ENCODE data around the gene NR4A1. TPM values are rescaled to one million over a fixed set of nuclear protein-coding genes. Genes with fewer than 3 reads are reported as not detected.

The NR4A1 gene
- total RNA-seq, 1 donor from 2014 or later, result 1.0 TPM

- DNase-seq (ENCODE audit: low spot score), result no peak
- Mint-ChIP-seq H3K4me3 (ENCODE audit: unreplicated experiment) (no peak overlapping the region), H3K9me3 (ENCODE audit: unreplicated experiment) (no peaks in the 10 kb centered on the region), H3K27ac (ENCODE audit: unreplicated experiment) (no peak overlapping the region), H3K4me1 (ENCODE audit: unreplicated experiment) (peaks cover 11% of the 10 kb centered on the region), H3K27me3 (ENCODE audit: unreplicated experiment) (peaks cover 4% of the 10 kb centered on the region), H3K36me3 (ENCODE audit: low read depth, unreplicated experiment) (peaks cover 33% of the 10 kb centered on the region)
- TF ChIP-seq CTCF (IDR thresholded peaks at IDR 0.05; ENCODE audit: unreplicated experiment), result no peak
Observed at GRCh38 chr12:52074971-52075724, 23.9 kb downstream of the NR4A1 start.

GRCh38 chr12:52076811-52077210, 25.6 kb downstream of the NR4A1 start:
- TF ChIP-seq CTCF (IDR thresholded peaks at IDR 0.05; ENCODE audit: unreplicated experiment), result no peak
- Mint-ChIP-seq H3K27me3 (ENCODE audit: unreplicated experiment) (peaks cover 4% of the 10 kb centered on the region), H3K36me3 (ENCODE audit: low read depth, unreplicated experiment) (peaks cover 33% of the 10 kb centered on the region), H3K9me3 (ENCODE audit: unreplicated experiment) (no peaks in the 10 kb centered on the region), H3K4me3 (ENCODE audit: unreplicated experiment) (no peak overlapping the region), H3K4me1 (ENCODE audit: unreplicated experiment) (peaks cover 3% of the 10 kb centered on the region), H3K27ac (ENCODE audit: unreplicated experiment) (no peak overlapping the region)
- no peak for DNase-seq (ENCODE audit: low spot score)

GRCh38 chr12:52078276-52078675, 27.0 kb downstream of the NR4A1 start:
- Mint-ChIP-seq H3K4me1 (ENCODE audit: unreplicated experiment) (peaks cover 10% of the 10 kb centered on the region), H3K9me3 (ENCODE audit: unreplicated experiment) (no peaks in the 10 kb centered on the region), H3K4me3 (ENCODE audit: unreplicated experiment) (peak overlapping the region; percentile 44), H3K27me3 (ENCODE audit: unreplicated experiment) (peaks cover 4% of the 10 kb centered on the region), H3K36me3 (ENCODE audit: low read depth, unreplicated experiment) (peaks cover 29% of the 10 kb centered on the region), H3K27ac (ENCODE audit: unreplicated experiment) (no peak overlapping the region)
- no peak for TF ChIP-seq CTCF (IDR thresholded peaks at IDR 0.05; ENCODE audit: unreplicated experiment)
- DNase-seq (ENCODE audit: low spot score), result no peak

GRCh38 chr12:52079576-52080402, 28.5 kb downstream of the NR4A1 start, which contains the start of gene SMIM41:
SMIM41 (plus strand) TSS chr12:52079704; CDS start chr12:52079780, 76 bp downstream.
- Mint-ChIP-seq H3K4me3 (ENCODE audit: unreplicated experiment) (no peak within 1 kb of the TSS), H3K27me3 (ENCODE audit: unreplicated experiment) (peaks cover 8% of the 10 kb centered on the region), H3K9me3 (ENCODE audit: unreplicated experiment) (no peaks in the 10 kb centered on the region), H3K27ac (ENCODE audit: unreplicated experiment) (no peak within 1 kb of the TSS), H3K4me1 (ENCODE audit: unreplicated experiment) (peaks cover 10% of the 10 kb centered on the region), H3K36me3 (ENCODE audit: low read depth, unreplicated experiment) (peaks cover 22% of the 10 kb centered on the region)
- no peak for DNase-seq (ENCODE audit: low spot score)
- no peak for TF ChIP-seq CTCF (IDR thresholded peaks at IDR 0.05; ENCODE audit: unreplicated experiment)
